ENCODE measurements around the gene NAT8.
"Not testable (repeated sequence)": the region's sequence is repeated elsewhere in the genome, so short reads cannot be mapped to it uniquely, and the experiment has no call there.

The NAT8 gene

GRCh38 chr2:73651591-73652230 is 9.5 kb upstream of the NAT8 start:
- no peak for TF ChIP-seq CTCF (IDR thresholded peaks at IDR 0.05)
- intact Hi-C loops (cut with DNase I; ENCODE audit: low total_unique reads) = no loop called here
- DNase-seq = no peak
- H3K9me3 ChIP-seq = peaks cover 0 to 6% (median 0%) of the 10 kb centered on the region in 3 donors
- H3K4me1 ChIP-seq = no peaks in the 10 kb centered on the region
- H3K36me3 ChIP-seq = no peaks in the 10 kb centered on the region
- no peaks in the 10 kb centered on the region for H3K27me3 ChIP-seq
- H3K4me3 ChIP-seq = no peak overlapping the region
- no peak overlapping the region for H3K27ac ChIP-seq

DNA sequence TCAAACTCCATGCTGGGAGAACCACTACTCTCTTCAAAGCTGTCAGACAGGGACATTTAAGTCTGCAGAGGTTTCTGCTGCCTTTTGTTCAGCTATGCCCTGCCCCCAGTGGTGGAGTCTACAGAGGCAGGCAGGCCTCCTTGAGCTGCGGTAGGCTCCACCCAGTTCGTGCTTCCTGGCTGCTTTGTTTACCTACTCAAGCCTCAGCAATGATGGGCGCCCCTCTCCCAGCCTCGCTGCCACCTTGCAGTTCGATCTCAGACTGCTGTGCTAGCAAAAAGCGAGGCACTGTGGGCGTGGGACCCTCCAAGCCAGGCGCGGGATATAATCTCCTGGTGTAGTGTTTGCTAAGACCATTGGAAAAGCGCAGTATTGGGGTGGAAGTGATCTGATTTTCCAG is 5.5 kb upstream of the NAT8 start:
- H3K27me3 ChIP-seq; H3K36me3 ChIP-seq; H3K4me1 ChIP-seq; H3K9me3 ChIP-seq; DNase-seq; H3K4me3 ChIP-seq; intact Hi-C loops (cut with DNase I; ENCODE audit: low total_unique reads); H3K27ac ChIP-seq: not testable (repeated sequence)

DNA sequence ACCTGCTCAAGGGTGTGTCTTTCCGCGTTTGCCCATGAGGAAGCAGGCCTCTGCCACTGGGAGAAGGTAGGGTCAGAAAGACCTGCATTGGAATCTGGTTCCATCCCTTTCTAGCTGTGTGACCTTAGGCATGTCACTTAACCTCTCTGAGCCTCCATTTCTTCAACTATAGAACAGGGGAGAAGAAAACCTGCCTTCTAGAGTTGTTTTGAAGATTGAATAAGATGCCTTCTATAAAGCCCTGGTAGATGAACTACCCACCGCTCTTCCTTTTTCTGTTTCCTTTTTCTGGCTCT is 507 bp downstream of the NAT8 start:
- no peak overlapping the region for H3K27ac ChIP-seq
- TF ChIP-seq CTCF (IDR thresholded peaks at IDR 0.05) = no peak
- no peaks in the 10 kb centered on the region for H3K36me3 ChIP-seq
- no peaks in the 10 kb centered on the region for H3K4me1 ChIP-seq
- intact Hi-C loops (cut with DNase I; ENCODE audit: low total_unique reads) = no loop called here
- DNase-seq = no peak
- H3K27me3 ChIP-seq = no peaks in the 10 kb centered on the region
- no peaks in the 10 kb centered on the region for H3K9me3 ChIP-seq
- H3K4me3 ChIP-seq = no peak overlapping the region

DNA sequence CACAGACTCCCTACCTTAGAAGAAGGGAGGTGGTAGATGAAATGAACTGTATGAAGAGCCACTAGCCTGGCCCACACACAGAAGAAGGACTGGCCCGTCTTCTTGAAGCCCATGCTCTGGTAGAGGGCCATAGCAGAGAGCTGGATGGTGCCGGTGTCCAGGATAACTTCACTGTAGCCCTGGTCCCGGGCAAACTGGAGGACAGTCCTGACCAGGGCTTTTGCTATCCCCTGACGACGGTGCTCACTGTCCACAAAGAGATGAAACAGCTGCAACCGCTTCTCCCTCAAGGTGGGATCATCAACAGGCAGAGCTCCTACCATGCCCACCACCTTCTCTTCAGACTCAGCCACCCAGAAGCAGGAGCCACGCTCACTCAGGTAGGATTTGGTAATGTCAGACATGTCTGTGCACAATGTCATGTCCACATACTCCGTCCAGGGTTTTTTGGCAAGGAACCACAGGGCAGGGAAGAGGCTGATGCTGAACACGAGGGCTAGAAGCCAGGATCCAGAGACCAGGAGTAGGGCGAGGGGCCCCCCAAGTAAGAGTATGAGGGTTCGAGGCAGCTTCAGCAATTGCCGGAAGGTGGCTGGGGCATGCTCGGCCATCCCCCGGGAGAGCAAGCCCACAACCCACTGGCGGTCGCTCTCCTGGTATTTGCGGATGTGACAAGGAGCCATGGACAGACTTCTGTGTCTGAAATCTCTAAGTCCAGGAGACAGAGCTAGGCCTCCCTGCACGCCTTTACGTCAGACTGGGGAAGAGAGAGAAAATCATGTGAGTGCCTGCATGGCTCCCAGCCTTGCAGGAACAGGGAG is 1.1 kb downstream of the NAT8 start:
- H3K27ac ChIP-seq = no peak overlapping the region
- no peaks in the 10 kb centered on the region for H3K4me1 ChIP-seq
- H3K27me3 ChIP-seq = no peaks in the 10 kb centered on the region
- intact Hi-C loops (cut with DNase I; ENCODE audit: low total_unique reads) = no loop called here
- no peak for DNase-seq
- no peak for TF ChIP-seq CTCF (IDR thresholded peaks at IDR 0.05)
- no peak overlapping the region for H3K4me3 ChIP-seq
- no peaks in the 10 kb centered on the region for H3K36me3 ChIP-seq
- no peaks in the 10 kb centered on the region for H3K9me3 ChIP-seq

GRCh38 chr2:73640511-73640911 is 1.7 kb downstream of the NAT8 start:
- Histone ChIP-seq H3K9me3 (no peaks in the 10 kb centered on the region), H3K36me3 (no peaks in the 10 kb centered on the region), H3K27ac (no peak overlapping the region), H3K27me3 (no peaks in the 10 kb centered on the region), H3K4me3 (no peak overlapping the region), H3K4me1 (no peaks in the 10 kb centered on the region)
- DNase-seq = no peak
- intact Hi-C loops (cut with DNase I; ENCODE audit: low total_unique reads) = no loop called here
- no peak for TF ChIP-seq CTCF (IDR thresholded peaks at IDR 0.05)

- Histone ChIP-seq H3K4me1 (no peaks in the 10 kb centered on the region), H3K9me3 (no peaks in the 10 kb centered on the region), H3K27me3 (no peaks in the 10 kb centered on the region), H3K27ac (no peak overlapping the region), H3K36me3 (no peaks in the 10 kb centered on the region), H3K4me3 (no peak overlapping the region)
- intact Hi-C loops (cut with DNase I; ENCODE audit: low total_unique reads) = no loop called here
- no peak for DNase-seq
- TF ChIP-seq CTCF (IDR thresholded peaks at IDR 0.05) = no peak
These were observed 3.8 kb downstream of the NAT8 start for GRCh38 chr2:73638429-73638828.

GRCh38 chr2:73636977-73637376 is 5.2 kb downstream of the NAT8 start:
- intact Hi-C loops (cut with DNase I; ENCODE audit: low total_unique reads) = not testable (repeated sequence)

More at GRCh38 chr2:73636977-73637376, 5.2 kb downstream of the NAT8 start:
- H3K4me1 ChIP-seq, H3K36me3 ChIP-seq, H3K4me3 ChIP-seq, H3K27me3 ChIP-seq, H3K27ac ChIP-seq, H3K9me3 ChIP-seq, DNase-seq: not testable (repeated sequence)

All from tibial artery (tissue), 4 donors.